ENCODE measurements around the gene RASGRF2. TPM values are rescaled to one million over a fixed set of nuclear protein-coding genes. Genes with fewer than 3 reads are reported as not detected.

RASGRF2 gene
- total and polyA plus RNA-seq, 9 of the 15 experiments (the other 6 are each of a cell fraction or from before 2014, with no cell fraction given), result 0.01 to 0.22 (median 0.08) TPM; not detected in 2

DNA sequence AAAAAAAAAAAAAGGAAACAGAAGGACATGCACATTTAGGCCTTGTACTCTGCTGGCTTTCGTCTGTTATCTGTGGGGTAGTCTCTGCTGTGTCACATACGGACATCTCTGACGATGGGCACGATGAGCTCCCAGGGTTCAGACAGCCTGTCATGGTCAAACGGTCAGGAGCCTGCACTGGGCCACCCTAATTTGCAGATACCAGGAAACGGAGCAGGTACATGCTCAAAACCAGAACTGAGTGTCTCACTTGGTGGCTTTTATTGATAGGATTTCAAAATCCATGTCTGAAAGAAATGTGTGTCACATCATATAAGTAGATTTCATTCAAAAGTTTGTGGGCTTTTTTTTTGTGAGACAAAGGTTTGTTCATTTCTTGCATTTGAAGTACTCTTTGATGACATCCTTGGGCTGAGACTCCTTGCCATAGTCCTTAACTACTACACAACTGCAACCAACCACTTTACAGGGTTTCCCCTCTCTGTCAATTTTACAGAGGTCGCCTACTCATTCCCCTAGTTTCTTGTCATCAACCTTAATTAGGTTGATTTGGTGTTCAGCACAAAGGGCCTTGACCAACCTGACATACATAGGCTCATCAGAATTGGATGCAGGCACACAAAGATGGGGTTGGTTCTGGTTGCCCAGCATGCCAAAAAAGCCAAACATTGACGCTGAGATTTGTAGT, 281.9 kb downstream of the RASGRF2 start (continued):
- TF ChIP-seq, protein P1, sequence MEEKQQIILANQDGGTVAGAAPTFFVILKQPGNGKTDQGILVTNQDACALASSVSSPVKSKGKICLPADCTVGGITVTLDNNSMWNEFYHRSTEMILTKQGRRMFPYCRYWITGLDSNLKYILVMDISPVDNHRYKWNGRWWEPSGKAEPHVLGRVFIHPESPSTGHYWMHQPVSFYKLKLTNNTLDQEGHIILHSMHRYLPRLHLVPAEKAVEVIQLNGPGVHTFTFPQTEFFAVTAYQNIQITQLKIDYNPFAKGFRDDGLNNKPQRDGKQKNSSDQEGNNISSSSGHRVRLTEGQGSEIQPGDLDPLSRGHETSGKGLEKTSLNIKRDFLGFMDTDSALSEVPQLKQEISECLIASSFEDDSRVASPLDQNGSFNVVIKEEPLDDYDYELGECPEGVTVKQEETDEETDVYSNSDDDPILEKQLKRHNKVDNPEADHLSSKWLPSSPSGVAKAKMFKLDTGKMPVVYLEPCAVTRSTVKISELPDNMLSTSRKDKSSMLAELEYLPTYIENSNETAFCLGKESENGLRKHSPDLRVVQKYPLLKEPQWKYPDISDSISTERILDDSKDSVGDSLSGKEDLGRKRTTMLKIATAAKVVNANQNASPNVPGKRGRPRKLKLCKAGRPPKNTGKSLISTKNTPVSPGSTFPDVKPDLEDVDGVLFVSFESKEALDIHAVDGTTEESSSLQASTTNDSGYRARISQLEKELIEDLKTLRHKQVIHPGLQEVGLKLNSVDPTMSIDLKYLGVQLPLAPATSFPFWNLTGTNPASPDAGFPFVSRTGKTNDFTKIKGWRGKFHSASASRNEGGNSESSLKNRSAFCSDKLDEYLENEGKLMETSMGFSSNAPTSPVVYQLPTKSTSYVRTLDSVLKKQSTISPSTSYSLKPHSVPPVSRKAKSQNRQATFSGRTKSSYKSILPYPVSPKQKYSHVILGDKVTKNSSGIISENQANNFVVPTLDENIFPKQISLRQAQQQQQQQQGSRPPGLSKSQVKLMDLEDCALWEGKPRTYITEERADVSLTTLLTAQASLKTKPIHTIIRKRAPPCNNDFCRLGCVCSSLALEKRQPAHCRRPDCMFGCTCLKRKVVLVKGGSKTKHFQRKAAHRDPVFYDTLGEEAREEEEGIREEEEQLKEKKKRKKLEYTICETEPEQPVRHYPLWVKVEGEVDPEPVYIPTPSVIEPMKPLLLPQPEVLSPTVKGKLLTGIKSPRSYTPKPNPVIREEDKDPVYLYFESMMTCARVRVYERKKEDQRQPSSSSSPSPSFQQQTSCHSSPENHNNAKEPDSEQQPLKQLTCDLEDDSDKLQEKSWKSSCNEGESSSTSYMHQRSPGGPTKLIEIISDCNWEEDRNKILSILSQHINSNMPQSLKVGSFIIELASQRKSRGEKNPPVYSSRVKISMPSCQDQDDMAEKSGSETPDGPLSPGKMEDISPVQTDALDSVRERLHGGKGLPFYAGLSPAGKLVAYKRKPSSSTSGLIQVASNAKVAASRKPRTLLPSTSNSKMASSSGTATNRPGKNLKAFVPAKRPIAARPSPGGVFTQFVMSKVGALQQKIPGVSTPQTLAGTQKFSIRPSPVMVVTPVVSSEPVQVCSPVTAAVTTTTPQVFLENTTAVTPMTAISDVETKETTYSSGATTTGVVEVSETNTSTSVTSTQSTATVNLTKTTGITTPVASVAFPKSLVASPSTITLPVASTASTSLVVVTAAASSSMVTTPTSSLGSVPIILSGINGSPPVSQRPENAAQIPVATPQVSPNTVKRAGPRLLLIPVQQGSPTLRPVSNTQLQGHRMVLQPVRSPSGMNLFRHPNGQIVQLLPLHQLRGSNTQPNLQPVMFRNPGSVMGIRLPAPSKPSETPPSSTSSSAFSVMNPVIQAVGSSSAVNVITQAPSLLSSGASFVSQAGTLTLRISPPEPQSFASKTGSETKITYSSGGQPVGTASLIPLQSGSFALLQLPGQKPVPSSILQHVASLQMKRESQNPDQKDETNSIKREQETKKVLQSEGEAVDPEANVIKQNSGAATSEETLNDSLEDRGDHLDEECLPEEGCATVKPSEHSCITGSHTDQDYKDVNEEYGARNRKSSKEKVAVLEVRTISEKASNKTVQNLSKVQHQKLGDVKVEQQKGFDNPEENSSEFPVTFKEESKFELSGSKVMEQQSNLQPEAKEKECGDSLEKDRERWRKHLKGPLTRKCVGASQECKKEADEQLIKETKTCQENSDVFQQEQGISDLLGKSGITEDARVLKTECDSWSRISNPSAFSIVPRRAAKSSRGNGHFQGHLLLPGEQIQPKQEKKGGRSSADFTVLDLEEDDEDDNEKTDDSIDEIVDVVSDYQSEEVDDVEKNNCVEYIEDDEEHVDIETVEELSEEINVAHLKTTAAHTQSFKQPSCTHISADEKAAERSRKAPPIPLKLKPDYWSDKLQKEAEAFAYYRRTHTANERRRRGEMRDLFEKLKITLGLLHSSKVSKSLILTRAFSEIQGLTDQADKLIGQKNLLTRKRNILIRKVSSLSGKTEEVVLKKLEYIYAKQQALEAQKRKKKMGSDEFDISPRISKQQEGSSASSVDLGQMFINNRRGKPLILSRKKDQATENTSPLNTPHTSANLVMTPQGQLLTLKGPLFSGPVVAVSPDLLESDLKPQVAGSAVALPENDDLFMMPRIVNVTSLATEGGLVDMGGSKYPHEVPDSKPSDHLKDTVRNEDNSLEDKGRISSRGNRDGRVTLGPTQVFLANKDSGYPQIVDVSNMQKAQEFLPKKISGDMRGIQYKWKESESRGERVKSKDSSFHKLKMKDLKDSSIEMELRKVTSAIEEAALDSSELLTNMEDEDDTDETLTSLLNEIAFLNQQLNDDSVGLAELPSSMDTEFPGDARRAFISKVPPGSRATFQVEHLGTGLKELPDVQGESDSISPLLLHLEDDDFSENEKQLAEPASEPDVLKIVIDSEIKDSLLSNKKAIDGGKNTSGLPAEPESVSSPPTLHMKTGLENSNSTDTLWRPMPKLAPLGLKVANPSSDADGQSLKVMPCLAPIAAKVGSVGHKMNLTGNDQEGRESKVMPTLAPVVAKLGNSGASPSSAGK (IDR thresholded peaks at IDR 0.05), result no peak
- no peak for TF ChIP-seq SREBF1 (IDR thresholded peaks at IDR 0.05; ENCODE audit: borderline replicate concordance, low read depth, low read length)

Data from K562 (cell line).